HepG2 (cell line): ENCODE measurements around the gene SDHAF1. TPM values are rescaled to one million over a fixed set of nuclear protein-coding genes. Genes with fewer than 3 reads are reported as not detected.

ENCODE experiments used
- ATAD3A ChIP-seq: sonication (generic); formaldehyde crosslinking; IDR thresholded peaks from 2 replicates; pipeline ENCODE4 v1.4.0; 2020; ENCODE audit warnings: missing genetic modification reagents
- GATAD1 ChIP-seq: IDR thresholded peaks from 2 replicates; pipeline ENCODE4 v1.6.1; 2016; ENCODE audit warnings: missing genetic modification reagents, missing compliant biosample characterization
- HHEX ChIP-seq: IDR thresholded peaks from 2 replicates; pipeline ENCODE4 v1.6.1; 2016; ENCODE audit warnings: control low read depth
- MAF1 ChIP-seq: sonication (generic); formaldehyde crosslinking; IDR thresholded peaks from 2 replicates; pipeline ENCODE4 v1.5.0; 2020; ENCODE audit warnings: missing genetic modification reagents, borderline replicate concordance
- NFKB2 ChIP-seq: sonication (generic); formaldehyde crosslinking; IDR thresholded peaks from 2 replicates; pipeline ENCODE4 v1.4.0; 2020; ENCODE audit warnings: missing genetic modification reagents, borderline replicate concordance
- POLR2A ChIP-seq, 2 experiments: IDR thresholded peaks; 2 replicates each; pipeline ENCODE4 v1.6.1; 2011; ENCODE audit warnings: low read depth in 2 of 2, low read length in 2 of 2, mild to moderate bottlenecking in 1 of 2, moderate library complexity in 1 of 2; ENCODE audit not compliant: insufficient read depth in 1 of 2
- RARA ChIP-seq: IDR thresholded peaks from 2 replicates; pipeline ENCODE4 v1.6.1; 2016; ENCODE audit warnings: missing genetic modification reagents, missing compliant biosample characterization
- SETDB1 ChIP-seq: sonication (generic); formaldehyde crosslinking; IDR thresholded peaks from 2 replicates; pipeline ENCODE4 v1.5.1; 2020; ENCODE audit warnings: missing genetic modification reagents, mild to moderate bottlenecking, borderline replicate concordance
- SRSF1 ChIP-seq: fragments of 200-400 bp; formaldehyde crosslinking; optimal IDR thresholded peaks from 2 replicates; pipeline ENCODE3; 2017; ENCODE audit warnings: mild to moderate bottlenecking, low read depth, low read length, moderate library complexity
- TBP ChIP-seq: sonication (generic); formaldehyde crosslinking; IDR thresholded peaks from 2 replicates; pipeline ENCODE4 v1.5.0; 2020; ENCODE audit warnings: missing genetic modification reagents
- ZNF713 ChIP-seq: sonication (generic); formaldehyde crosslinking; IDR thresholded peaks from 2 replicates; pipeline ENCODE4 v1.4.0; 2020; ENCODE audit warnings: mild to moderate bottlenecking, missing genetic modification reagents
- ZSCAN9 ChIP-seq: IDR thresholded peaks from 2 replicates; pipeline ENCODE4 v1.6.1; 2016; ENCODE audit warnings: borderline replicate concordance
- polyA plus RNA-seq, 8 experiments: library from polyadenylated mRNA; depleted of rRNA in 3 of 8; stranded (reverse) in 7 of 8; unstranded in 1 of 8; fragments of >200 nt; fragmentation: Illumina TruSeq in 4 of 8; extraction: Trizol in 4 of 8; gene quantifications; 2 replicates each; pipeline versions ENCODE4 v1.2.1 to v1.2.3, GENCODE V29; 2011 to 2016; ENCODE audit warnings: low read depth in 4 of 8, missing spikeins in 1 of 8, mixed read lengths in 1 of 8; ENCODE audit not compliant: insufficient read depth in 1 of 8
- total RNA-seq, 5 experiments: library from RNA; depleted of rRNA; stranded (reverse); fragments of >200 nt; fragmentation: Illumina TruSeq; extraction: Trizol; gene quantifications; 2 replicates each; pipeline ENCODE4 v1.2.3, GENCODE V29; 2016; ENCODE audit warnings: low read depth in 1 of 5
- TF ChIP-seq, protein P1 (sequence below): sonication (generic); formaldehyde crosslinking; IDR thresholded peaks from 2 replicates; pipeline ENCODE4 v1.4.0; 2020; ENCODE audit warnings: missing genetic modification reagents
- TF ChIP-seq, protein P2 (sequence below): IDR thresholded peaks from 2 replicates; pipeline ENCODE4 v1.6.1; 2016; ENCODE audit warnings: low read depth, borderline replicate concordance
- TF ChIP-seq, protein P3 (sequence below): sonication (generic); formaldehyde crosslinking; IDR thresholded peaks from 2 replicates; pipeline ENCODE4 v1.5.1; 2020; ENCODE audit warnings: mild to moderate bottlenecking, missing genetic modification reagents
- TF ChIP-seq, protein P4 (sequence below): sonication (generic); formaldehyde crosslinking; IDR thresholded peaks from 2 replicates; pipeline ENCODE4 v1.4.0; 2020; ENCODE audit warnings: missing genetic modification reagents
- TF ChIP-seq, protein P5 (sequence below): sonication (generic); formaldehyde crosslinking; IDR thresholded peaks from 2 replicates; pipeline ENCODE4 v1.4.0; 2020; ENCODE audit warnings: missing genetic modification reagents, borderline replicate concordance
- TF ChIP-seq, protein P6 (sequence below): fragments of 450-650 bp; IDR thresholded peaks from 2 replicates; pipeline ENCODE4 v1.6.1; 2017

SDHAF1 gene
- total and polyA plus RNA-seq, 2 of the 13 experiments (the other 11 are each of a cell fraction or from before 2014, with no cell fraction given), result 17.8 to 22.8 TPM

DNA sequence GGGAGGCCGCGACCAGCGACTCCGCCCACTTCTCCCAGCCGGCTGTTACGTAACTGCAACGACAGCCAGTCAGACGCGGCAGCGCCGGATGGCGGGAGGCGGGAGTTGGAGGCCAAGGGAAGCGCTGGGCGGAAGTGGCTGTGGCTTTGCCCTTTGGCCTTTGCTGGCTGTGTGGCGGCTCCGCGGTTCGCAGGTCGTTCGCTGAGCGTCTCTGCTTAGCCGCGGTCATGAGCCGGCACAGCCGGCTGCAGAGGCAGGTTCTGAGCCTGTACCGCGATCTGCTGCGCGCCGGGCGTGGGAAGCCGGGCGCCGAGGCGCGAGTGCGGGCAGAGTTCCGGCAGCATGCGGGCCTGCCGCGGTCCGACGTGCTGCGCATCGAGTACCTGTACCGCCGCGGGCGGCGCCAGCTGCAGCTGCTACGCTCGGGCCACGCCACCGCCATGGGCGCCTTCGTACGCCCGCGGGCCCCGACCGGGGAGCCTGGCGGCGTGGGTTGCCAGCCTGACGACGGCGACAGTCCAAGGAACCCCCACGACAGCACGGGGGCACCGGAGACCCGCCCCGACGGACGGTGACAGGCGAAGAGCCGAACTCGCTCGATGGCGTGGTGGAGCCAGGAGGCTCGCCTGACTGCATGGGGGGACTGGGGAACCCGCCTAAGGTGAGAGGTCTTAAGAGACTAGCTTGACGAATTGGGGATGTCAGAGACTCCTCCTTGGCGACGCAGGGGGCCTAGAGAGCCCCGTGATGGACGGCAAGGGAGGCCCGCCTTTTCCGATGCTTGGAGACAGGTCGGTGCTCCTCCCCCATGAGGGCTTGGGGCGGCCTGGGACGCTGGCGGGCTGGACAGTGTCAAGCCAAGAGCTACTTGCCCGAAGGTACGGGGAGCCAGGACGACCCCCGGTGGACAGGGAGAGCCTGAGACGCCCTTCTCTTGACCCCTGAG lies at the start of gene SDHAF1 (continued):
- TF ChIP-seq, protein P1, sequence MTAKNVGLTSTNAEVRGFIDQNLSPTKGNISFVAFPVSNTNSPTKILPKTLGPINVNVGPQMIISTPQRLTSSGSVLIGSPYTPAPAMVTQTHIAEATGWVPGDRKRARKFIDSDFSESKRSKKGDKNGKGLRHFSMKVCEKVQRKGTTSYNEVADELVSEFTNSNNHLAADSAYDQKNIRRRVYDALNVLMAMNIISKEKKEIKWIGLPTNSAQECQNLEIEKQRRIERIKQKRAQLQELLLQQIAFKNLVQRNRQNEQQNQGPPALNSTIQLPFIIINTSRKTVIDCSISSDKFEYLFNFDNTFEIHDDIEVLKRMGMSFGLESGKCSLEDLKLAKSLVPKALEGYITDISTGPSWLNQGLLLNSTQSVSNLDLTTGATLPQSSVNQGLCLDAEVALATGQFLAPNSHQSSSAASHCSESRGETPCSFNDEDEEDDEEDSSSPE (CRISPR knock-in tag), result peak; percentile 92
- TF ChIP-seq, protein P2, sequence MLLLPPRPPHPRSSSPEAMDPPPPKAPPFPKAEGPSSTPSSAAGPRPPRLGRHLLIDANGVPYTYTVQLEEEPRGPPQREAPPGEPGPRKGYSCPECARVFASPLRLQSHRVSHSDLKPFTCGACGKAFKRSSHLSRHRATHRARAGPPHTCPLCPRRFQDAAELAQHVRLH (CRISPR knock-in tag), result peak; percentile 82; the same call in 1 of the 2 replicates
- TF ChIP-seq POLR2A (IDR thresholded peaks at IDR 0.05; ENCODE audit: insufficient read depth in 1 of 2, low read depth in 2 of 2, low read length in 2 of 2) (peak; percentile 93 to 94), ATAD3A (CRISPR knock-in tag) (no peak), RARA (CRISPR knock-in tag) (no peak; the same call in 1 of the 2 replicates), SETDB1 (CRISPR knock-in tag) (no peak), MAF1 (CRISPR knock-in tag) (no peak), SRSF1 (peak; percentile 69), GATAD1 (CRISPR knock-in tag) (peak; percentile 86), ZNF713 (no peak; the same call in 1 of the 2 replicates), HHEX (no peak), NFKB2 (CRISPR knock-in tag) (no peak; the same call in 1 of the 2 replicates), TBP (CRISPR knock-in tag) (no peak), ZSCAN9 (CRISPR knock-in tag) (peak; percentile 60; the same call in 1 of the 2 replicates)
- TF ChIP-seq, protein P3, sequence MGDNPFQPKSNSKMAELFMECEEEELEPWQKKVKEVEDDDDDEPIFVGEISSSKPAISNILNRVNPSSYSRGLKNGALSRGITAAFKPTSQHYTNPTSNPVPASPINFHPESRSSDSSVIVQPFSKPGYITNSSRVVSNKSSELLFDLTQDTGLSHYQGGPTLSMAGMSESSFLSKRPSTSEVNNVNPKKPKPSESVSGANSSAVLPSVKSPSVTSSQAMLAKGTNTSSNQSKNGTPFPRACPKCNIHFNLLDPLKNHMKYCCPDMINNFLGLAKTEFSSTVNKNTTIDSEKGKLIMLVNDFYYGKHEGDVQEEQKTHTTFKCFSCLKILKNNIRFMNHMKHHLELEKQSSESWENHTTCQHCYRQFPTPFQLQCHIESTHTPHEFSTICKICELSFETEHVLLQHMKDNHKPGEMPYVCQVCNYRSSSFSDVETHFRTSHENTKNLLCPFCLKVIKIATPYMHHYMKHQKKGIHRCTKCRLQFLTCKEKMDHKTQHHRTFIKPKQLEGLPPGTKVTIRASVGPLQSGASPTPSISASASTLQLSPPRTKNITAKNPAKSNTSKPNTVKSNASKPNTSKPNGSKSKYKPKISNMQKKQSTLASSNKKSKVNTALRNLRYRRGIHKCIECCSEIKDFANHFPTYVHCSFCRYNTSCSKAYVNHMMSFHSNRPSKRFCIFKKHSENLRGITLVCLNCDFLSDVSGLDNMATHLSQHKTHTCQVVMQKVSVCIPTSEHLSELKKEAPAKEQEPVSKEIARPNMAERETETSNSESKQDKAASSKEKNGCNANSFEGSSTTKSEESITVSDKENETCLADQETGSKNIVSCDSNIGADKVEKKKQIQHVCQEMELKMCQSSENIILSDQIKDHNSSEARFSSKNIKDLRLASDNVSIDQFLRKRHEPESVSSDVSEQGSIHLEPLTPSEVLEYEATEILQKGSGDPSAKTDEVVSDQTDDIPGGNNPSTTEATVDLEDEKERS, result peak; percentile 72; the same call in 1 of the 2 replicates
- TF ChIP-seq, protein P4, sequence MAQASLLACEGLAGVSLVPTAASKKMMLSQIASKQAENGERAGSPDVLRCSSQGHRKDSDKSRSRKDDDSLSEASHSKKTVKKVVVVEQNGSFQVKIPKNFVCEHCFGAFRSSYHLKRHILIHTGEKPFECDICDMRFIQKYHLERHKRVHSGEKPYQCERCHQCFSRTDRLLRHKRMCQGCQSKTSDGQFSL (CRISPR knock-in tag), result no peak
- TF ChIP-seq, protein P5, sequence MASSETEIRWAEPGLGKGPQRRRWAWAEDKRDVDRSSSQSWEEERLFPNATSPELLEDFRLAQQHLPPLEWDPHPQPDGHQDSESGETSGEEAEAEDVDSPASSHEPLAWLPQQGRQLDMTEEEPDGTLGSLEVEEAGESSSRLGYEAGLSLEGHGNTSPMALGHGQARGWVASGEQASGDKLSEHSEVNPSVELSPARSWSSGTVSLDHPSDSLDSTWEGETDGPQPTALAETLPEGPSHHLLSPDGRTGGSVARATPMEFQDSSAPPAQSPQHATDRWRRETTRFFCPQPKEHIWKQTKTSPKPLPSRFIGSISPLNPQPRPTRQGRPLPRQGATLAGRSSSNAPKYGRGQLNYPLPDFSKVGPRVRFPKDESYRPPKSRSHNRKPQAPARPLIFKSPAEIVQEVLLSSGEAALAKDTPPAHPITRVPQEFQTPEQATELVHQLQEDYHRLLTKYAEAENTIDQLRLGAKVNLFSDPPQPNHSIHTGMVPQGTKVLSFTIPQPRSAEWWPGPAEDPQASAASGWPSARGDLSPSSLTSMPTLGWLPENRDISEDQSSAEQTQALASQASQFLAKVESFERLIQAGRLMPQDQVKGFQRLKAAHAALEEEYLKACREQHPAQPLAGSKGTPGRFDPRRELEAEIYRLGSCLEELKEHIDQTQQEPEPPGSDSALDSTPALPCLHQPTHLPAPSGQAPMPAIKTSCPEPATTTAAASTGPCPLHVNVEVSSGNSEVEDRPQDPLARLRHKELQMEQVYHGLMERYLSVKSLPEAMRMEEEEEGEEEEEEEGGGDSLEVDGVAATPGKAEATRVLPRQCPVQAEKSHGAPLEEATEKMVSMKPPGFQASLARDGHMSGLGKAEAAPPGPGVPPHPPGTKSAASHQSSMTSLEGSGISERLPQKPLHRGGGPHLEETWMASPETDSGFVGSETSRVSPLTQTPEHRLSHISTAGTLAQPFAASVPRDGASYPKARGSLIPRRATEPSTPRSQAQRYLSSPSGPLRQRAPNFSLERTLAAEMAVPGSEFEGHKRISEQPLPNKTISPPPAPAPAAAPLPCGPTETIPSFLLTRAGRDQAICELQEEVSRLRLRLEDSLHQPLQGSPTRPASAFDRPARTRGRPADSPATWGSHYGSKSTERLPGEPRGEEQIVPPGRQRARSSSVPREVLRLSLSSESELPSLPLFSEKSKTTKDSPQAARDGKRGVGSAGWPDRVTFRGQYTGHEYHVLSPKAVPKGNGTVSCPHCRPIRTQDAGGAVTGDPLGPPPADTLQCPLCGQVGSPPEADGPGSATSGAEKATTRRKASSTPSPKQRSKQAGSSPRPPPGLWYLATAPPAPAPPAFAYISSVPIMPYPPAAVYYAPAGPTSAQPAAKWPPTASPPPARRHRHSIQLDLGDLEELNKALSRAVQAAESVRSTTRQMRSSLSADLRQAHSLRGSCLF, result no peak
- TF ChIP-seq, protein P6, sequence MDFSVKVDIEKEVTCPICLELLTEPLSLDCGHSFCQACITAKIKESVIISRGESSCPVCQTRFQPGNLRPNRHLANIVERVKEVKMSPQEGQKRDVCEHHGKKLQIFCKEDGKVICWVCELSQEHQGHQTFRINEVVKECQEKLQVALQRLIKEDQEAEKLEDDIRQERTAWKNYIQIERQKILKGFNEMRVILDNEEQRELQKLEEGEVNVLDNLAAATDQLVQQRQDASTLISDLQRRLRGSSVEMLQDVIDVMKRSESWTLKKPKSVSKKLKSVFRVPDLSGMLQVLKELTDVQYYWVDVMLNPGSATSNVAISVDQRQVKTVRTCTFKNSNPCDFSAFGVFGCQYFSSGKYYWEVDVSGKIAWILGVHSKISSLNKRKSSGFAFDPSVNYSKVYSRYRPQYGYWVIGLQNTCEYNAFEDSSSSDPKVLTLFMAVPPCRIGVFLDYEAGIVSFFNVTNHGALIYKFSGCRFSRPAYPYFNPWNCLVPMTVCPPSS, result no peak
